Measurements from ENCODE around the gene RIMBP3C.
"Not testable (repeated sequence)": the region's sequence is repeated elsewhere in the genome, so short reads cannot be mapped to it uniquely, and the experiment has no call there.

Gene RIMBP3C

GRCh38 chr22:21532863-21533648 is 18.2 kb downstream of the RIMBP3C start:
- in situ Hi-C loops (cut with MboI; ENCODE audit: low pct_unique_long_range_greater_than_20kb, low sequenced_read_pairs, unreplicated experiment); DNase-seq (ENCODE audit: low spot score): not testable (repeated sequence)

GRCh38 chr22:21531525-21531924 is 19.7 kb downstream of the RIMBP3C start:
- in situ Hi-C loops (cut with MboI; ENCODE audit: low pct_unique_long_range_greater_than_20kb, low sequenced_read_pairs, unreplicated experiment); DNase-seq (ENCODE audit: low spot score): not testable (repeated sequence)

DNA sequence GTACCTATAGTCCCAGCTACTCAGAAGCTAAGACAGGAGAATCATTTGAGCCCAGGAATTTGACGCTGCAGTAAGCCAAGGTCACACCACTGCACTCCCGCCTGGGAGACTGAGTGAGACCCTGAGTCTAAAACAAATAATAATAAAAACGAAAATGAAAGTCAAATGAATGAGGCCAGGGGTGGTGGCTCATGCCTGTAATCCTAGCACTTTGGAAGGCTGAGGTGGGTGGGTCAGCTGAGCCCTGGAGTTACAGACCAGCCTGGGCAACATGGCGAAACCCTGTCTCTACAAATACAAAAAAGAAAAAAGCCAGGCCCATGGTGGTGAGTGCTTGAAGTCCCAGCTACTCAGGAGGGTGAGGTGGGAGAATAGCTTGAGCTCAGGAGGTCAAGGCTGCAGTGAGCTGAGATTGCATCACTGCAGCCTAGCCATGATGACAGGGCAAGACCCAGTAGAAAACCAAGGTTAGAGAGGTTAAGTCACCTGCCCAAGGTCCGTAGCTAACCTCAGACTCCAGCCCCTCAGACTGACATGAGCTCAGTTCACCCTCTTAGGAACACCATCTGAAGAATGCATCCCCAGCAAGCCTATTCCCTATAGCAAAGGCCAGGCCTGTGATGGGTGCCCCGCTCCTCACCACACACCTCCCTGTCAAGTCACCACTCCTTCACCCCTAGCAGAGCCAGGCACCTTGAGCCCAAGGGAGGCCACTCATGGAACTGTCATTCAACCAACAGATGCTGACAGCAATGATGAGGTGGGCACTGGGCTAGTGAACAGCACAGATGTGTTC is 24.4 kb downstream of the RIMBP3C start:
- in situ Hi-C loops (cut with MboI; ENCODE audit: low pct_unique_long_range_greater_than_20kb, low sequenced_read_pairs, unreplicated experiment); DNase-seq (ENCODE audit: low spot score): not testable (repeated sequence)

DNA sequence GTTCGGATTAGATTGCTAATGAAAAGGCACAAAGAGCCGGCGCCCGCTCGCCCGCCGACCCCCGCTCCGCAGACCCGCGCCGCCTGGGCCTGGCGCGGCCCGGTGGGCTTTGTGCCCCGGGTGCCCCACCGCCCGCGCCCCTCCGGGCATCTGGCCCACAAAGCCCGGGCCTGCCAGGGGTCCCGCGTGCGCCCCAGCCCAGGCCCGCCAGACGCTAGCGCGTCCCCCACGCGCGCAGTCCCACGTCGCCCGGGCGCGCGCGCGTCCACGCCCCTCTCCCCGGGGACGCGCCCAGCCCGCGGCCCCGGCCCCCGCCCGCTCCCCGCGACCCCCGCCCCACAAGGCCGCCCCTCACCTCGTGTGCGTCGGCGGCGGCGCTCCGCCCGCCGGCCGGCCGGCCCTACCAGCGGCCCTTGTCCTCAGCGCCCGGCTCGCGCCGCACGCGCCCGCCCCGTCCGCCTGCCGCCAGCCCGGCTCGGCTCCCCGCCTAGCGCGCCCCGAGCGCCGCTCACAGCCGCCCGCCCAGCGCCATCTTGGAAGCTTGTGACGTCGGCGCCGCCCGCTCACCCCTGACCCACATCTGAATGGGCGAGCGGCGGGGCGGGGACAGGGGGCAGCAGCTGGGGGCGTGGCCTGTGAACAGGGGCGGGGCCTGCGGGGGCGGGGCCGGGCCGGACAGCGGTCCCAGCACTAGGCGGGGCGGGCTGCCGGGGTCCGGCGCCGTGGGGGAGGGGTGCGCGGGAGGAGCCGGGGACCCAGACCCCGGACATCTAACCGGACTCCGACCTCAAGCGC is 34.1 kb downstream of the RIMBP3C start:
- in situ Hi-C loops (cut with MboI; ENCODE audit: low pct_unique_long_range_greater_than_20kb, low sequenced_read_pairs, unreplicated experiment); DNase-seq (ENCODE audit: low spot score): not testable (repeated sequence)

GRCh38 chr22:21516522-21516921 is 34.7 kb downstream of the RIMBP3C start:
- in situ Hi-C loops (cut with MboI; ENCODE audit: low pct_unique_long_range_greater_than_20kb, low sequenced_read_pairs, unreplicated experiment), result not testable (repeated sequence)

DNA sequence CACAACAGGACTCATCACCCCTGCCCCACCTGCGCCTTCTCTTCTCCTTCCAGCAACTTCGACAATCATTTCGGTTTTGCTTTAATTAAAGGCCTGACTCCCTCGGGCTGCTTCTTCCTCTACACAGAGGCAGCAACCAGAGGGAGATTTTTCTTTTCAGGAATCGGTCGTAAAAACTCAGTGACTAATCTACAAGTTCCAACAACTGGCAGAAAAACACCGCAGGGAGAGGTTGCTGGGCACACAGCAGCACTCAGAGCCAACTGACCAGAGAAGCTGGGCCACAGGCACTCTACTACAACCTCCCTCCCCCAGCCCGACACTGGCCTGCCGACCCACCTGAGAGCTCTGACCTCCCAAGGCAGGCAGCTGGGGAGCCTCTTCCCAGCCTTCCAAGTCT is 36.0 kb downstream of the RIMBP3C start:
- in situ Hi-C loops (cut with MboI; ENCODE audit: low pct_unique_long_range_greater_than_20kb, low sequenced_read_pairs, unreplicated experiment), result not testable (repeated sequence)

More at GRCh38 chr22:21516522-21516921, 34.7 kb downstream of the RIMBP3C start:
- not testable (repeated sequence) for DNase-seq (ENCODE audit: low spot score)

DNA sequence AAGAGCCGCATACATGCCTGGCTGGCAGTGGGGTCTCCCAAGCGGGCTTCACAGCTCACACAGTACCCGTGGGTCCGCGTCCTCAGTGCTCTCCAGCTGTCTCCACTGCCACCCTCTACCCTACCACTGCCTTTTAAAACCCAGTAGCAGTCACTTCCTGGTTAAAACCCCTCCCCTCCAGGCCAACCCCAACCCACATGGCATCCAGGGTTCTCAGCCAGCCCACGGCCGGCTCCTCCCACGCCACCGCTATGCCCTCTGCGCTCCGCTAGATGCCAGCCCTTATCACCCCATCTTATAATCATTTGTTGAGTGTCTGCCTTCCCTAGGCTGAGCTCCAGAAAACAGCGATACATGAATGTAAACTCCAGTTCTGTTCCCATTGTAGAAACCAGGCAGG is 37.1 kb downstream of the RIMBP3C start:
- DNase-seq (ENCODE audit: low spot score); in situ Hi-C loops (cut with MboI; ENCODE audit: low pct_unique_long_range_greater_than_20kb, low sequenced_read_pairs, unreplicated experiment): not testable (repeated sequence)

More for the DNA sequence above, 36.0 kb downstream of the RIMBP3C start:
- not testable (repeated sequence) for DNase-seq (ENCODE audit: low spot score)

DNA sequence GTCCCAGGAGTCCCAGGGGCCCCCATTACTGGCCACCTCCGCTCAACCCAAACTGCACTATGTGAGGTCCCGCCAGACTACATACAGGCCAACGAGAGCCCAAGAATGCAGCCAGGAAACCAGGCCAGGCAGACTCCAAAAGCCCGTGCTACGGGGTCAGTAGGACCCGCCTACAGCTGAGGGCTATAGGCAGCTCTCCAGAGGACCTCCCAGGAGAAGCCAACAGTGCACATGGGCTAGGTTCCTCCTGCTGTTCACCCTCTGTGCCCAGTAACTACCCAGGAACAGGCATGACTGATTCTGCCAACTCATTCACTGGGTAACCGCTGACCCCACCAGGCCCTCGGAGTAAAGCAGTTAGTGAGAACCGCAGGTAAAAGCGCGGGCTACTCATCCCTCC is 39.2 kb downstream of the RIMBP3C start:
- DNase-seq (ENCODE audit: low spot score); in situ Hi-C loops (cut with MboI; ENCODE audit: low pct_unique_long_range_greater_than_20kb, low sequenced_read_pairs, unreplicated experiment): not testable (repeated sequence)

- DNase-seq (ENCODE audit: low spot score); in situ Hi-C loops (cut with MboI; ENCODE audit: low pct_unique_long_range_greater_than_20kb, low sequenced_read_pairs, unreplicated experiment): not testable (repeated sequence)
These were observed 40.9 kb downstream of the RIMBP3C start for GRCh38 chr22:21510397-21510796.

- in situ Hi-C loops (cut with MboI; ENCODE audit: low pct_unique_long_range_greater_than_20kb, low sequenced_read_pairs, unreplicated experiment); DNase-seq (ENCODE audit: low spot score): not testable (repeated sequence)
These were observed 51.4 kb downstream of the RIMBP3C start for GRCh38 chr22:21499623-21500506.

GRCh38 chr22:21498489-21498888 is 52.8 kb downstream of the RIMBP3C start:
- DNase-seq (ENCODE audit: low spot score); in situ Hi-C loops (cut with MboI; ENCODE audit: low pct_unique_long_range_greater_than_20kb, low sequenced_read_pairs, unreplicated experiment): not testable (repeated sequence)

GRCh38 chr22:21497984-21498383 is 53.3 kb downstream of the RIMBP3C start:
- in situ Hi-C loops (cut with MboI; ENCODE audit: low pct_unique_long_range_greater_than_20kb, low sequenced_read_pairs, unreplicated experiment); DNase-seq (ENCODE audit: low spot score): not testable (repeated sequence)
